GM21360 (cell line): Measurements from ENCODE around the gene SHISA7.
A peak's percentile ranks its signal among the peaks of the same experiment; 100 is the strongest.

Source experiments
- ATAC-seq: cut with Tn5 transposase; IDR thresholded peaks from one replicate; pipeline ENCODE4 v1.9.1; 2021; ENCODE audit warnings: mild to moderate bottlenecking, moderate library complexity; ENCODE audit not compliant: unreplicated experiment

Gene SHISA7

DNA sequence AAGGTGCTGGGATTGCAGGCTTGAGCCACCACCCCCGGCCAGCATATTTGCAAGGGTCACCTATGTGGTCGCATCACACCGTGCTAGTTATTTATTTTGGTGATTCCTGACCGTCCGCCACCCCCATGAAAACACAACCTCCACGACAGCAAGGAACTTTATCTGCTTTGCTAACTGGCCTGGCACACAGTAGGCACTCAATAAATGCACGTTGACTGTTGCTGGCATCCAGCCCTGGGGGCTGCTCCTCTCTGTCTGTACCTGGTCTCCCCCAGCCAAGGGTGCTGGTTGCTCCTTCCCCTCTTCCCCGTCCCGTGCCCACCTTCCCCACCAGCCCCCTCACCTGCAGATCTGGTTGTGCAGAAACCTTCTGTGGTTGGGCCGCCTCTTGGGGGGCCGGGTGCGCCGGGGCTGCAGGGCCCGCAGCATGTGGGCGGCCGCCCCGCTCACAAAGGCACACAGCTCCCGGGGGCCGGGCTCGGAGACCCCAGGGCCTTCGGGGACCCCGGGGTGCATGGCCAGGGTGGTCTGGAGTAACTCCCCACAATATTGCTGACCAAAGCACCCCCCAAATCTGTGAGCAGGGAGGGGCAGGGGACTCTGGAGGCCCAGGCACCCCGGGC, 21.1 kb upstream of the SHISA7 start:
- ATAC-seq = no peak

DNA sequence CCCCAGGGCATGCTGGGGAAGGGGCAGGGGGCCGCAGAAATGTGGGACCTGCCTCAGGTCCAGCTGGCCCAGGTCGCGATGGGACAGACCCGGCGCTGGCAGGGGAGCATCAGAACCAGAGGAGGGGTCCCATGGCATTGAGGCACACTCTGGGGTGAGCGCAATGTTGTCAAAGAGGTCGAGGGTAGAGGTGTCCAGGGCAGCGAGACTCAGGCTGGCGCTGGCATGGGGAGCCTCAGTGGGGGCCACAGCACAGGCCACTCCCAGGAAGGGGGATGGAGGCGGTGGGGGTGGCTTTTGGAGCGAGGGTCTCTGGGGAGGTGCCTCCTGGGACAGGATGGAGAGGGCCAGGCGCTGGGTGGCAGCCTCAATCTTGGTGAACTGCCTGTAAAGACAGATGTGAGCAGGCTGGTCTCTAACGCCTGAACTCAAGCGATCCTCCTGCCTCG, 20.5 kb upstream of the SHISA7 start:
- ATAC-seq = no peak

DNA sequence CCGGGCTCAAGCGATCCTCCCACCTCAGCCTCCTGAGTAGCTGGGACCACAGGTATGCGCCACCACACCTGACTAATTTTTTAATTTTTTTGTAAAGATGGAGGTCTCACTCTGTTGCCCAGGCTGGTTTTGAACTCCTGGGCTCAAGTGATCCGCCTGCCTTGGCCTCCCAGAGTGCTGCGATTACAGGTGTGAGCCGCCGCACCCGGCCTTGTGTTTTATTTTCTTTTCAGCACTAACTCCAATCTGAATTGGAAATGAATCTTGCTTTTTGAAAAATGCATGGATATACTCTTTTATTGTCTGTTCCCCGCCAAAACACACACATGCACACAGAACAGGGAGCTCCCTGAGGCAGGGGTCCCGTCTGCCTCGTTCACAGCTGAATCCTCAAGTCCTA, 19.6 kb upstream of the SHISA7 start:
- ATAC-seq = no peak

DNA sequence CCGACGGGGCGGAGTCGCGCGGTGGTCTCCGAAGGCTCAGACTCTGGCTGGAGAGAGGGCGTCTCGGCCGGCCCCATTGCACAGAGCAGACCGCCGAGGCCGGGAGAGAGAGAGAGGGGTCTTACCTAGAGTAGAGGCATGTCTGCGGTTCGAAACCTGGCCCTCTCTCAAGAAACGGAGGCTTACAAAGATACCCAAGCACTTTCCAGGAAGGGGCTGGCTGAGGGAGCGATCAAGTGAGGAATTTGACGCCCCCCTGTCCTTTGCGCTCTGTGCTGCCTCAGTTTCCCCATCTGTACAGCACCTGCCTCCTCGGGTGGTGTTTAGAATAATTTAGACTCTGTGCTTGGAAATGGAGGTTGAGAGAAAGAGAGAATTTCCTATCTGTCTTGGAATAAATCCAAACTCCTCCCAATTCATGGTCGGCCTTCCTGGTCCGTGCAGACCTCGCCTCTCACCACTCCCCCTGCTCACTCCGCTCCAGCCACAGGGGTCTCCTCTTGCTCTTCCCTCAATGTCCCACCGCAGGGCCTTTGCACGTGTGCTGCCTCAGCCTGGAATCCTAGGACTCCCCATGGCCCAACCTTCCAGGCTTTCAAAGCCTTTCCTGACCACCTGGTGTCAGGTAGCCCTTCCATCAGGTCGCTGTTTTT, 19.0 kb upstream of the SHISA7 start:
- ATAC-seq = no peak

DNA sequence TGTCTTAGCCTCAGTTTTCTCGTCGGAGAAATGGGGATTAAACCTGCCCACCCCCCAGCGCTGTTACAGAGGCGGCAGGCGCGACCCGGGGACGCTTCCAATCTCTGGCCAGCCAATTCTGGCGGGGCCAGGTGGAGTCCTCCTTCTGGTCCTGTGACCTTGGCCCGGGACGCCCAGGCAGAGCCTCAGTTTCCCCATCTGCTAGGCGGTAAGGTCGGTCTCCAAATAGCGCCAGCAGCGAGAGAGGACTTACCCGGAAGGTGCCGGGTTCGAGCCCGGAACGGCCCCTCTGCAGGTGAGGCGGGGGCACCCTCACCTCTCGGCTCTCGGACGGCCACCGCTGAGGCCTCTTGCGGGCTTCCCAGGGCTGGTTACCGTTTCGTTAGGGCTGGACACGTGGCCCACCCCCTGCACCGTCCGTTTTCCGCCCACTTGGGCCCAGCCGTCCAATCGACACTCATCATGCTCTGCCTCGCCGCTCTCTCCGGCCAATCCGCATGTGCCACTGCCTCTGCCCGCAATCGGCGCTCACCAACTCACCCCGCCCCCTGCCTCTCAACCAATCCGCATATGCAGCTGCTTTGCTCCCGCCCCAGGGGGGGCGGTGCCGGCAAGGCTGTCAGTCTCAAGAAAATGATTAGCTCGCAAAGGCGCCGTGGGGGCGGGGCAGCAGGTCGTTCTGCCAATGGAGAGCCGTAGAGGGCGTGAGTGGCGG, 18.3 kb upstream of the SHISA7 start, which contains the start of gene ISOC2:
ISOC2 (minus strand) TSS at position 384 of the 715 bp plus-strand sequence. CDS start 5,156 bp downstream, outside the sequence.
- peak; percentile 85 for ATAC-seq

DNA sequence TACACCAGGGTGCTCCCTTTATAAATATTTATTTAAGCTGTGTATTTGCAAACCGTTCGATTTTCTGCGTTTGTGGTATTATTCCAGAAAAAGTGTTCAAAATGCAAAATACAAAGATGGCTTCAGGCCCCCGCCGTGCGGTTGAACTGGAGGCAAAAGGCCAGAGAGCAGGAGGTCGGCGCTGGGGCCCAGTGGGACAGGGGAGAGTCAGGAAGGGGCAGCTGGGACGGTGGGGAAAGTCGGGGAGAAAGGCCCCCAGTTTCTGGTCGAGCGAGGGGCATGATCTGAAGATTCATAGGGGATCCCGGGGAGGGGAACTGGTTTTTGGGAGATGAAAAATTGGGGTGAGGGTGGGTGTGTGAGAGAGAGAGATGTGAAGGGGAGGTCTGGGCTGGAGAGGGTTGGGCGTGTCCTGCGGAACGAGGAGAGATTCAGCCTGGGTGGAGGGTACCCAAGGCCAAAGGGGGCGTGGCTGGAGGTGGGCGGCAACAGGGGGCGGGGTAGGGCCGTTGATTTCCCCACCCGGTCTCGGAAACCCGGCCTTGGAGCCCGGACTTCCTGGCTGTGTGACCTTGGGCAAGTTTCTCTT, 17.7 kb upstream of the SHISA7 start:
- no peak for ATAC-seq

DNA sequence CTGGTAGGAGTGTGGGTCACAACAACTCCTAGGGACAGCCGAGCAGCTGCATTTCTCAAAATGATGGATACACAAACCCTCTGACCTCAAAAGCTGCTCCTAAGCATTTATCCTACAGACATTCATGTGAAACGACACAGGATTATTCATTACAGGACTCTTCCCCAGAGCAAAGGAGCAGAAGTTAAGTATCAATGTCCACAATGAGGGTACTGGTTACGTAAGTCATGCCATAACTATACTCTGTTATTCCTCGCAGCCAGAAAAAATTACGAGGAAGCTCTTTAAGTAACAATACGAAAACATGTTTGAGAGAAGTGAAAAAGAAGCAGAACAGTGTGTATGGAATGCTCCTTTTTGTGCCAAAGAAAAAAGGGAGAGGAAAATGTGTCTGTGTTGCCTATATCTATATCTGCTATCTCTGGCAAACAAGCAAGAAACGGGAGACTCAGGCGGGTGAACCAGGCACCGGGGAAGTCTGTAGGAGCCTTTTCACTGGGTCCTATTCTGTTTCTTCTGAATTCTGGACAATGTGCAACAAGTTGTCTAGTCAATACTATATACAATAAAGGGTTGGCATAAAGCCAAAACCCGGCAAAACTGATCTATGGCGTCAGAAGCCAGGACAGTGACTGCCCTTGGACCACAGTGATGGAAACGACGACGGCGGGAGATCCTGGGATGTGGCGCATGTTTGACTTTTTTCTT, 17.0 kb upstream of the SHISA7 start:
- ATAC-seq = no peak

DNA sequence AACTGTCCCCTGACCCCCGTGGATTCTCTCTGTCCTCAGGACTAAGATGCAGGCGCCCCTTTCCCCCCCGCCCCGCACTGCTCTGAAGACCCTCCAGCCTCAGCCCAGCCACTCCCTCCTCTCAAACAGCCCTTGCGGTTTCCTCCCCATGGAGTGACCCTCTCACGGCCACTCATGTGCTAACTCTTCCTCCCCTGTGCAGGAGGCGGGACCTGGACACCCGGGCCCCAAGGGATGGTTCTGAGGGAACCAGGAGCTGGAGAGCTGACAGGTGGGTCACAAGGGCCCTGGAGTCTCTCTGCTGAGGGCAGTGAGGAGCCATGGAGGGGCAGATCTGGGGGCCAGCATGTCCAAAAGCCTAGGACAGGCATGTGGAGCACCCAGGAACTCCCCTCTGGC, 16.4 kb upstream of the SHISA7 start:
- no peak for ATAC-seq

DNA sequence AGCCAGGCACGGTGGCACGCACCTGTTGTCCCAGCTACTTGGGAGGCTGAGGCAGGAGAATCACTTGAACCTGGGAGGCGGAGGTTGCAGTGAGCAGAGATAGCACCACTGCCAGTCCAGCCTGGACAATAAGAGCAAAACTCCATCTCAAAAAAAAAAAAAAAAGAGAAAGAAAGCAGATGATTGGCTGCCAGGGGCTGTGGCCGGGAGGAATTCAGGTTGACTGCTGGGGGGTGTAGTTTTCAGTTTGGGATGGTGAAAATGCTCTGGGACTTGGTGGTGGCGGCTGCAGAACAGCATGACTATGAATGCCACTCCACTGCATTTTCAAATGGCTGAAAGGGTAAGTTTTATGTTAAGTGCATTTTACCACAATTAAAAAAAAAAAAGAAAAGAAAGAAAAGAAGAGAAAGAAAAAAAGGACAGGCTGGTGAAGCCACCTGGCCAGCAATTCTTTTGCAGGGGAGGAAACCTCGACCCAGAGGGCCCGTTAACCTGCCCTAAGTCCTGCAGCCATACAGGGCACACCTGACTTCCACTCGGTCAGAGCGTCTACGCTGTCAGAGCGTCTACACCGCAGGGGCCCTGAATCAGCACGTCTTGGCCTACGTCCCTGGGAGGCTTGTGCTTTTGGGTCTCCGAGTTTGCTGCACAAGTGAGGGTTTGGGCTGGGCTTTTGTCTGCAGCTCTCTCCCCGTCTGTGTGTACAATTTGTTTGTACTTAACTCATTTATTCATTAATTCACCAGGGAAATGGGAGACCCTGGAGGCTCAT, 14.8 kb upstream of the SHISA7 start:
- no peak for ATAC-seq

DNA sequence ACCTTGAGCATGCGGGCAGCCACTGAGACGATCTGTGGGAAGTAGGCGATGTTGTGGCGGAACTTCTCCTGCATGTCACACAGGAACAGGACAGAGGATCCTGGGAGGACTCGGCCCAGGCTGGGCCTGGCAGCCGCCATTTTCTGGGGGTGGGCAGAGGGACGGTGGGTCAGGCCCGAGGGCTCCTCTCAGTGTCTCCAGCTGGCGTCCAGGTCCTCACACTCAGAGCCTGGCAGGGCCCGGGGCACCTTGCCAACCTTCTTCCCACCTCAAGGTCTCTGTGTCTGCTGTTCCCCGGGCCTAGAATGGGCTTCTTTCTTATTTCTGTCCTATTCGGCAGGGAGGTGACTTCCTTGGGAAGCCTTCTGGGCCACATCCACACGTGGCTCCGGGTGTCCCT, 13.2 kb upstream of the SHISA7 start:
- ATAC-seq = no peak

DNA sequence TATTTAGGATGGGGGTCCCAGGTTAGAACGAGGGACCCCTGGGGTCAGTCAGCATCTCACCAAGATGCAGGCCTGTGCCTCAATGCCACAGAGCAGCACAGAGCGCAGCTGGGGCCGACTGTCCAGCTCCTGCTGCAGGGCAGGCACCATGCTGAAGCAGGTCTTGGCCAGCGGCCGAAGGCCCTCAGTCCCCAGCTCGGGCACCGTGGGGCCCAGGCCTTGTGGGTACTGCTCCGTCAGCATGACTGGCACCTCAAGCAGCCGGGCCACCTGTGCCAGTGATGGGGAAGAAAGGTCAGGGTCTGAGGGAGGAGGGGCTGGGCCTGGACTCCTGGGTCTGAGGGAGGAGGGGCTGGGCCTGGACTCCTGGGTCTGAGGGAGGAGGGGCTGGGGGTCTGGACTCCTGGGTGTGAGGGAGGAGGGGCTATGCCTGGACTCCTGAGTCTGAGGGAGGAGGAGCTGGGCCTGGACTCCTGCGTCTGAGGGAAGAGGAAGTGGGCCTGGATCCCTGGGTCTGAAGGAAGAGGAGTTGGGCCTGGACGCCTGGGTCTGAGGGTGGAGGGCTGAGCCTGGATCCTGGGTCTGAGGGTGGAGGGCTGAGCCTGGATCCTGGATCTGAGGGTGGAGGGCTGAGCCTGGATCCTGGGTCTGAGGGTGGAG, 12.6 kb upstream of the SHISA7 start:
- no peak for ATAC-seq

DNA sequence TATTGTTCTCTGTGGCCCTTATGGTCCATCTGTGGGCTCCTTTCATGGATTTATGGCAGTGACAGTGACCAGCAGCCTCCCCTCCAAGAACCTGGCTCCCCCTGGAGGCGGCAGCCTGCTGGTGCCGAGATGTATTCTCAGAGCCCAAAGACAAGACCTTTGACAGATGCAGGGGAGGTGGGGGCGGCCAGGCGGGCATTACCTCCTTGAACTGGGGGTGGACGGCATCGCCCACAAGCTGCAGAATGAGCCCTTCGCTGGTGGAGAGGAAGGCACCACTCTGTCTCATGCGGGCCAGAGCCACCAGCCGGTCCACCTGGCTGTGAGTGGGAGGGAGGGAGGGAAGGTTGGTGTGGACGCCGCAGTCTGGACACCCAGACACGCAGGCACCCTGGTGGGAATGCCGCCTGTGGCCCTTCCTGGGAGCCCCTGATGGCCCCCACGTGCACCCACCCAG, 11.7 kb upstream of the SHISA7 start:
- ATAC-seq = no peak

DNA sequence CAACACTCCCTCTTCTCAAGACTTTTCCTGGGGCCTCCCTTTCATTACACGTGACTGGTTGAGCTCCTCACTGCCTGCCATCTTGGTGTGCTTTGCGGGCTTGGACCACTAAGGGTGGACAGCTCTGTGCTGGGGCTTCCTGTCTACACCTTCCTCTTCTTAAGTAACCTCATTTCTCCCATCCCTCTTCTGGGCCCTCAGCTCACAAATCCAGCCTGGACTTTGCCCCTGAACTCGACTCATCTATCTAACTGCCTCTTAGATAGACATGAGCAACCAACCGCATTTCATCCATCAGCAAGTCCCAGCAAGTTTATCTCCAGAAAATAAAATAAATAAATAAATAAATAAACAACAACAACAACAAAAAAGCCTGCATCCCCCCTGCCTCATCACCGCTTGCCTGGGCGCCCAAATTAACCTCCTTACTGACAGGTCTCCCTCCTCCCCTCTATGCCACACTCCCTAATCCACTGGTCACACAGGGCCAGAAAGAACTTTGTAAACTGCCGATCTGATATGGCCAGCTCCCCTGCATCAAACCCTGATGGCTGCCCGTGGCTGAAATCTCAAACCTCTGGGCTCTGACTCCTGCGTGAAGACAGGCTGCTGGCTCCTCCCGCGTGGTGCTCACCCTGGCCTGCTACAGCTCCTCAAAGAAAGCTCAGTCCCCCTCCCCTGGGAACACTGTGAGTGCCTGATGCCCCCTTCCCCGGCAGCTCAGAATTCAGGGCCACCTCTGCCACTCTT, 10.6 kb upstream of the SHISA7 start:
- ATAC-seq = no peak

DNA sequence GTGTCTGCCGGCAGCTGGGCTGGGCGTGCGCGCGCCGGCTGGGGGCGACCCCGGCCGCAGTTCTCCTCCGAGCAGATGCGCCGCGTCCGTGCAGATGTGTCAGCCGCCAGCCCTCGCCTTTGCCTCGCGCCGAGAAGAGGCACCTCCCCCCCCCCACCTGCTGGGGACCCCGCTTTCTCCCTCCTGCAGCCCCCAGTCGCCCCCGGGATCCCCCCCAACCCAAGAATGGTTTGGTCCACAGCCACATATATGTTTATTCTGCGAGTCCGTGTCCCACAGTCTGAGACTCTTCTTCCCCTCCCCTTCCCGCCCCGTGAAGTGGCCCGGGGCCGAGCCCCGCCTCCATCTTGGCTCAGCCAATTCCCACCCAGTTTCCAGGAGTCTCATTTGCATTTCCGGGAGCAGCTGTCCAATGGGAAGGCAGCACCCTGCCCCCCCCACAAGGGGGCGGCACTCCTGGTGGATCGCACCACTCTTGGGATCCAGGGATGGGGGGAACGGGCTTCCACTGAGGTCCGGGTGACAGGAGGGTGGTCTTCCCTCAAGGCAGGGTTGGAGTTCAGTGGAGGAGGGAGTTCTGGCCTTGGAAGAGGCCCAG, 9.7 kb upstream of the SHISA7 start:
- ATAC-seq = no peak

DNA sequence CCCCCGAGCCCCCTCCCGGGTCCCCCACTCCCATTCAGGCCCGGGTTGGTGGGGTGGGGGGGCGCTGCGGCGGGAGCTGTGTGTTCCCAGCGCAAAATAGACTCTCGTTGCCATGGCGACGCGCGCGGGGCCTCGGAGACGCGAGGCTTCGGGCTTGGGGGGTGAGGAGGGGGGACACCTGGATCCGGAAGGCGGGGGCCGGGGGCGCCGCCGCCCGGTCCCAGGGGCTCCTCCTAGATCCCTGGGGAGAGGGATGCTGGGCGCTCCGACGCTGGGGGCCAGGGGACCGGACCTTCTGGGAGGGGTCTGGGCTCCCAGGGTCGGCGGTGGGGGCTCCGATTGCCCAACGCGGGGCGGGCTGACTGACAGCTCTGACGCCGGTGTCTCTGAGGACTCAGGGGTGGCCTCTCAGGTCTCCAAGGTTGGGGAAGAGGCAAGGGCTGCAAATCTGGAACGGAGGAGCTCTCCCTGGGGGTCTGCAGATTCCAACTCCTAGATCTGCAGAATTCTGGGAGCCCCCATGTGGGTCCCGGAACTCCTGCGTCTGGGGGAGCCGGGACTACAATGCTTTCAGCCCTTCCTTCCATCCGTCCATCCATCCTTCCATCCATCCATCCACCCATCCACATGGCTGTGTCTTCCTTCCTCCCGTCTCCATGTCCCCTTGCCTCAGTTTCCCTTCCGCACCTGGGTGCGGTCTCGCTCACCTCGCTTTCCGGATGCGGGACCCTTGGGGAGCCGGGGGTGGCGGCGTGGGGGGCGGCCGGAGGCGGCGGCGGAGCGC, 9.1 kb upstream of the SHISA7 start:
- no peak for ATAC-seq

DNA sequence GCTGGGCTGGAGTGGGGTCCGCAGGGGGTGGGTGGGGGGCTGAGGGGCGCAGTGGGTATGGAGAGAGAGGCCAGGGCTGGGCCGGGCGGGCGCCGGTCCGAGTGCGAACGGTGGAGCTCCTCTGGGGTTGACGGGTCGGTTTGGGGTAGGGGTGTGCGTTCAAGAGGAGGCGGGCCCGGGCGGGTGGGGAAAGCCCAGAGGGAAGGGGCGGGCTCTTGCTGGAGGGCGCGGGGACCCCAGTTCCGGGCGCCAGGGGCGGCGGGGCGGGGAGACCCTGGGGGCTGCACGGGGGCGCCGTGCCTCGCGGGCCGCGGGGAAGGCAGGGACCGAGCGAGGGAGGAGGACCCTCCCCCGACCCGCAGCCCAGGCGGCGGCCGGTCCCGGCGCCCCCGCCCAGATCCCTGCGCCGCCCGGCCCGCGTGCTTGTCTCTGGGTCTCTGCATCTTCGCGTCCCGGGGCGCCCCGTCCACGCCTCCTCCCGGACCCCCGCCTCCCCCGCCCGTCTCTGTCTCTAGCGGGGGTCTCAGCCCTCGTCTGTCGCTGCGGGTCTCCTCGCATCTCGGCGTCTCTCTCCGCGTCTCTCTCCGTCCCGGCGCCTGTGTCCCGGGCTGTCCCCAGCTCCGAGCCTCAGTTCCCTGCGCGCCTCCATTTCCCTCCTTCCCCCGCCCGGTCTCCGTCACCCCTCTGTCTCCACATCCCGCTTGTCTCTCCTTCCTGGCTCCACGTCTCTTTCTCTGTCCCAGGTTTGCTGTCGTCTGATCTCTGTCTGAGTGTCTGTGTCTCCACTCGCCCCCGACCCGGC, 8.3 kb upstream of the SHISA7 start:
- ATAC-seq = no peak

DNA sequence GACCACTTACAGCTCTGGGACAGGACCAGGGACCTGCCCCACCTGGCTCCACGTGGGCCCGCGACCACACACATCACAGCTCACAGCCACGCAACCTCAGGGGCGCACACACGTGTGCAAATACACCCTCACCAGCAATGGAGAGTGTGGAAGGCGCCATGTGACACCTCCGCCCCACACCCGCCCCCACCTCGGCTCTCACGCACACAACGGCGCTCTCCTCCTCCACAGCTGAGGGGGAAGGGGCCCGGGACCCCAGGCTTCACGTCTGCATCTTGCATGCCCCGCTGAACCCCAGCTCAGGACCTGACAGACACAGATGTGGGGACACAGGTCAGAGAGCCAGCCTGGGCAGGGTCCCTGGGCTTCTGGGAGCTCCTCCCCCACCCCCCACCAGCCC, 6.4 kb upstream of the SHISA7 start:
- no peak for ATAC-seq
